Coronary artery (tissue), 2 donors: Measurements from ENCODE around the gene EFCAB12.
"Not testable (repeated sequence)": the region's sequence is repeated elsewhere in the genome, so short reads cannot be mapped to it uniquely, and the experiment has no call there.

ENCODE experiments used
- DNase-seq: peaks from one replicate; pipeline ENCODE4 v3.0.0-alpha.2; 2017; ENCODE audit warnings: low spot score
- H3K27ac ChIP-seq, 2 donors: fragments of 200-600 bp; sonication (generic); one replicate each; pipeline ENCODE4 v1.5.1; 2016 to 2019
- H3K4me3 ChIP-seq: fragments of 200-600 bp; sonication (generic); 2 replicates; pipeline ENCODE4 v1.5.1; 2016; ENCODE audit warnings: mild to moderate bottlenecking, moderate library complexity
- CTCF ChIP-seq: fragments of 200-600 bp; sonication (generic); IDR thresholded peaks from one replicate; pipeline ENCODE4 v1.5.1; 2019; ENCODE audit warnings: antibody characterized with exemption

The EFCAB12 gene

GRCh38 chr3:129387487-129387886 lies 40.9 kb downstream of the EFCAB12 start:
- TF ChIP-seq CTCF: no peak
- H3K4me3 ChIP-seq: no peak overlapping the region
- DNase-seq: no peak
- H3K27ac ChIP-seq: peak overlapping the region in 1 of 2 donors; percentile 2

GRCh38 chr3:129386984-129387383 lies 41.5 kb downstream of the EFCAB12 start:
- peak overlapping the region in 1 of 2 donors; percentile 2 for H3K27ac ChIP-seq
- DNase-seq: no peak

GRCh38 chr3:129385507-129385906 lies 42.9 kb downstream of the EFCAB12 start:
- H3K4me3 ChIP-seq, H3K27ac ChIP-seq, DNase-seq: not testable (repeated sequence)

More at GRCh38 chr3:129386984-129387383, 41.5 kb downstream of the EFCAB12 start:
- H3K4me3 ChIP-seq: no peak overlapping the region
- TF ChIP-seq CTCF: no peak

GRCh38 chr3:129384594-129385323 lies 43.7 kb downstream of the EFCAB12 start:
- Histone ChIP-seq H3K4me3 (no peak overlapping the region), H3K27ac (no peak overlapping the region)
- no peak for DNase-seq
- no peak for TF ChIP-seq CTCF

- DNase-seq, H3K27ac ChIP-seq, H3K4me3 ChIP-seq: not testable (repeated sequence)
Measured at GRCh38 chr3:129384103-129384502, 44.3 kb downstream of the EFCAB12 start.

GRCh38 chr3:129383292-129383860 lies 45.1 kb downstream of the EFCAB12 start:
- Histone ChIP-seq H3K27ac (no peak overlapping the region), H3K4me3 (no peak overlapping the region)
- peak; percentile 32 for TF ChIP-seq CTCF
- no peak for DNase-seq

GRCh38 chr3:129382366-129382765 lies 46.1 kb downstream of the EFCAB12 start:
- Histone ChIP-seq H3K4me3 (no peak overlapping the region), H3K27ac (no peak overlapping the region)
- no peak for DNase-seq
- no peak for TF ChIP-seq CTCF
